GM15510 (cell line): Measurements from ENCODE around the gene NEDD8.

Experiments
- POLR2A ChIP-seq: IDR thresholded peaks from 3 replicates; pipeline ENCODE4 v1.6.1; 2011; ENCODE audit warnings: borderline replicate concordance; ENCODE audit not compliant: insufficient read length; ENCODE audit errors: extremely low read depth

NEDD8 gene

DNA sequence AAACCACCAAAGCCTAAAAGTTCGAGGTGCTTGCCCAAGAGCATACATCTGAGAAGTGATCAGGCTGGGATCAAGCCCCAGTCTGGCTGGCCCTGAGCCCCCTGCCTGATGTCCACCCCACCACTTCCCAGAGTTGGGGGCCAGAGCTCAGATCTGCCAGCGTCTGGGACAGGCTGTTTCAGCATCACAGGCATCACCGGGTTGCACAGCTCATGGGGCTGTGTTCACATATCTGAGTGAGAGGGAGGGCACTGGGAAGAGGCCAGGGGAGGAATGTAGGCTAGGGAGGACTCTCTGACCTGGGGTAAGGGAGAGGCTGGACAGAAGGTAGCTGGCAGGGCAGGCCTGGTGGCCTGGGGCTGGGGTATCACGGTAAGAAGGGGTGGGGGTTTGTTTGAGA lies 24.8 kb upstream of the NEDD8 start:
- TF ChIP-seq POLR2A, result no peak

DNA sequence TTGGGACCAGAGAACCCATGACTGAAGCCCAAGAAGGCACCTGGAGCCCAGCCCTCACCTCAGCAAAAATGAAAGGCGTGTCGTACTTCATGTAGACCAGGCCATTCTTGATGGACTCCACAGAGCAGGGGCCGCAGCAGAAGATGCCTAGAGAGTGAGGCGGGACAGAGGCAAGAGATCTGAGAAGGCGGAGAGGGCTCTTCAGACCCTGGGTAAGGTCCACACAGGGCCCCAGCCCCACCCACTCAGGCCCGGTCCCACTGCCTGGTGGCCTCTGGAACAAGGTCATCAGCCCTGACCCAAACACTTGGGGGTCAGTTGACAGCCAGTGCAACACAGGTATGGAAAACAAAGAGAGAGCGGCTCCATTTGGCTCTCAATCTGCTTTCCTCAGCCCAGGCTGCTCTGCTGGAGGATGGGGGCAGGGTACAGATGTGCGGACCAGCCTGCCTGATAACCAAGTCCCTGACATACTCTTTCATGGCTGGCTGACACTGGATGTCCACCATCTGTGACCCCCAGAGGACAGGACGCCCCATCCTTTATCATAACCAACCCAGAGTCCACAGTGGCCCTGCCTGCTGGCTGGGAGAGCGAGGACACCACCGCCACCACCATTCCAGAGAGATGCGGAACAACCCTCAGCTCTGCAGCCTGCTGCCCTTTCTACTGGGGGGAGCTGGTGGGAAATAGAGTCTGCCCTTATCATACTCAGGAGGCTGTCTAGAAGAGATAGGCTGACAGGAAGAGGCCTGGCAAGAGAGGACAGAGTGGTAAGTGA lies 24.0 kb upstream of the NEDD8 start:
- no peak for TF ChIP-seq POLR2A

DNA sequence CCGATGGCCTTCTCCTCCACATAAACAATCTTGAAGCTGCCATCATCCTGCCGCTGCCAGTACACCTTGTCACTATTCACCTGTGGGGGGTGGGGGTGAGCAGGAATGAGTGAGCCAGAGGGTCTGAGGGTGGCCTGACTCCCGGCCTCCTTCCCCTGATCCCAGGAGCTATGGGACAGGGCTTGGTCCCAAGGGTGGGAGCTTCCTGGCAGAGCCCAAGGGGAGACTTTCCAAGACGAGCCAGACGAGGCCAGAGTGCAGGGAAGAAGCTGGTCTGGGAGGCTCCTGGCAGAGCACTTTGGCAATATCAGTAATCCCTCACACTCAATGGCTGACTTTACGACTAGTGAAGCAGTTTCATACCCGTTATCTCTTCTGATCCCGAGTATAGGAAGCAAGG lies 23.3 kb upstream of the NEDD8 start:
- no peak for TF ChIP-seq POLR2A

DNA sequence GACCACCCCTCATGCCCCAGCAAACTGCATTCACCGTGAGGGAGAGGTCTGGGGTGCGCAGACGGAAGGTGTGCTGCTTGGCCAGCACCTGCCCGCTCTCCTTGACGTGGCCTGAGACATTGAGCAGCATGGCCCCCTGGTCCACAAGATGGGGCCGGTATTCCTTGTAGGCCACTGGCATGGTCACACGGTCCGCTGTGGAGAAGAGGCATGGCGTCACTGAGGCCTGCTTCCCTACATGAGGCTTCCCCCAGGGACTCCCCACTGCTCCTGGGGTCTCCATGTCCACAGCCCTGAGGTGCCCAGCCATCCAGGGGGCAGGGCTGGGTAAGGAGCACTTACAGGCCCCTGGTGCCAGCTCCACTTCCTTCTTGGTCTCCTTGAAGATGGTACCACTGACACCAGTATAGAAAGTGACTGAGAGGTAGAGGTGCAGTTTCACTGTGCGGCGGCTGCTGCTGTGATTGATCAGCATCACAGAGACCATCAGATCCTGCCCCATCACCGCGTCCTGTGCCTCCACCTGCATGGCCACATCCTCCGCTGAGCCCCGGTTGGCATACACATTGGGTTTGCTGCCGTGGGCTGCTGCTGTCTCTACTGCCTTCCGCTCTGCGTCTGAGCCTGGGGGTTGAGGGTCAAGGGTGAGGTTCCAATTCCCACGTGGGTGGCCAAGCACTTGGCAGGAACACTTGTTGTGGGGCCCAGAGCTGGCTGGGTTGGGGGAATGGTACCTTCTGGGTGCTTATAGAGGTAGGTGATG lies 22.6 kb upstream of the NEDD8 start:
- TF ChIP-seq POLR2A, result no peak

DNA sequence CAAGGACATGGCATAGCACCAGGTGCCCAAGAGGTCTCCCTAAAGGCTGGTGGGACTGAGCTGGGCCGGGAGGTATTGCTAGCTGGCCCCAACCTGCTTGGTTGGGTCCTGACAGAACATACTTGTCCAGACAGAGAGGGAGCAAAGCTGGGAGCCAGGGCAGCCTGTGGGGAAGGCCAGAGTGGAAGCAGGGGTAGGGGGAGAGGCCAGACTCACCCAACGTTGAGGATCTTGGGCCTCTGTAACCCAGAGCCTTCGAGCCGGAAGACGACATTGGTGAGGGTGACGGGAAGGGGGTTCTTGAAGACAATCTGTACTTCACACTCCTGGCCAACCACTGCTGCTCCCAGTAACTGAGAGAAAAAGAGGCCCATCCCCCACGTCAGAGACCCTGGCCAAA lies 21.8 kb upstream of the NEDD8 start:
- TF ChIP-seq POLR2A, result no peak

DNA sequence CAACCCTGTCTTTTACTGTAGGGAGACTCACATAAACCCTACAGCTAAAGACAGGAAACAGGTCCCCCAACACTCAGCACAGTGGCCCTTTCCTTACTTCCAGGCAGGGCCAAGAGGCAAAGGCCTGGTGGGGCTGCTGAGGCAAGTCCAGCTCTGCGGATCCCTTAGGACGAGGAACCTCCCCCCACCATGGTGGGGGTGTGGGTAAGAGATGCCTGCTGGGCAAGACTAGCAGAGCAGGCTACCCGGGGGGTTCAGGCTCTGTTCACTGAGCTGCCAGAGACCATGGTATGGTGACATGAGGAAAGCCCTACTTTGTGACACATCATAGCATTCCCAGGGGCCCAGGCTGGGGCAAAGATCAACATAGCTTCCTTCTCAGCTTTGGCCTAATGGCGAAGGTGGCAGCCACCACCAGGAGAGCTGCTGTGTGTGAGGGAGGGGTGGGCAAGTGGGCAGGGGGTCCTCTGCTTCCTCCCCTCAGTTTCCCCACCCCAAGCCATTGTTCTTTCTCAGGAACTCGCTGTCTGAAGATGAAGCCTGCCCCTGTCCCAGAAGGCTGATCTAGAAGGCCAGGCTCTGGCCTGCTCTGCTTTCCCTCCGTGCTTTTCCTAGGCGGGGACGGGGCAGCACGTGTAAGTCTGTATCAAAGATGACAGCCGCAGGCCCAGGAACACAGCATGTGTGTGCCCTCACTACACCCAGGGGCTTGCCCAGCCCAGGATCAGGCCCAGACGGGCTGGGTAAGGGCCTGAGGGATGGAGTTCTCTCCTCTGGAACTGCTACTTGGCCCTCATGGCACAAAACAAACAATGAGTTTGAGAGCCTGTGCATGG lies 20.3 kb upstream of the NEDD8 start:
- TF ChIP-seq POLR2A, result no peak

DNA sequence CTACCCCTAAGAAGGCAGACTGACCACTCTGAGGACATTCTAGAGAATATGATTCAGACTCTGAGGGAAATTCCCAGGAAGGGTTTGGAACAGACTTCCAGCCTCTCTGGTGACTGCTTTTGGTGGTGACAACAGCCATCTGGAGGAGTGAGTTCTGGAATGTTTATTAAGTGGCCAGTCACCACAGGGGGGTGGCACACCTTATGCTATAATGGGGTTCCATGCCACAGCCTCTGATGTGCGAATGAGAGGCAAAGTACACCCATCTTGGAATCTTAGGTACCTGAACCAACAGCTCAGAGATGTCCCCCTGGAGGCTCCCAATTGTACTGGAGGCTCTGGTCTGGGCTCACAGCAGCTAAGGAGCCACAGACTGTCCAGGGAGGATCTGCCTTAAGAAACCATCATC lies 19.7 kb upstream of the NEDD8 start:
- no peak for TF ChIP-seq POLR2A

DNA sequence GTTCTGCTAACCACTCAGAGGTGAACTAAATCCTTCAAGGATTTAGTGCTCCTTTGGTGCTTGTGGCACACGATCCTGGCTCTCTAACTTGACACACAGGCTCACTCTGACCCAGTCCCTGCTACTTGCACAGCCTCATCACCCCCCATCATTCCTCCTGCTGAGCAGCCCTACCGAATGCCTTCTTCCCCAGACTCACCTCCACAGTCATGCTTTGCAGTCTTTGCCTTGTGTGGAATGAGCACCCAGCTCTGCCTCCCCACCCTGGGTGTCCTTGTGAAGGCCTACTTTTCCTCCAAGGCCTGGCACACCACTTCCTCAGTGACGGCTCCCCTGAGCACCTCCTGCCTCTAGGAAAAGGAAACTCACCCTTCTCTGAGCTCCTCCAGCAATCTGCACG lies 18.2 kb upstream of the NEDD8 start:
- no peak for TF ChIP-seq POLR2A

DNA sequence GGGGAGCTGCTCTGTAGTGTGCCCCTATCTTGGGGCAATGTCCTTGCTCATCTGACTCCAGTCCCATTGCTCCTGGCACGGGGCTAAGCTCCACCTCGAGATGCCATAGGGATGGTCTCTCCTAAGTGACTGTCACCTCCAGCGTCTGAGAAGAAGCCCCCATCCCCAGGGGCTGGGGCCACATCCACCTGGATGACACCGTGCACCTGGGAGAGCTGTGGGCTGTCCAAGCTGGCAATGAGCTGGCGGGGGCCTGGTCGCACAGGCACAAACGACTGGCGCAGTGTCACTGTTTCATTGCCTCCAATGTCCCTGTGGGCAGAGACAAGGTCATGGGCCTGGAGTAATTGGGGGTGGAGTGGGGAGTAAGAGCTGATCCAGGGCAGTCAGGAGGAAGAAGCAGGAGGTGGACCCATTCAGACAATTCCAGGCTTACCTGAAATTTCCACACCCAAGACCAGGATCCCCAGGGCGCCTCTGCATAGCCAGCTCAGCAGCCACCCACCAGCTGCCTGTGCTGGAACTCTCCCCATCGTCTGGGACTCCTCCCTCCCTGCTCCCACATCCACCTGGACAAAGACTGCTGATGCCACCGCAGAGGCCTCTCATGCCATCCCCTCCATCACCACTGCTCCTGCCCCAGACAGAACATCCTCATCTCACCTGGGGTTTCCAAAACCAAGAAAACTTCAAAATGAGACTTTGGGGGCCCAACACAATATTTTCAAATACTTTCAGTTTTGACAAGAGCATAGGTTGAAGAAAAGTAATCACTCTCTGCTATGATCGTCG lies 17.3 kb upstream of the NEDD8 start:
- no peak for TF ChIP-seq POLR2A

DNA sequence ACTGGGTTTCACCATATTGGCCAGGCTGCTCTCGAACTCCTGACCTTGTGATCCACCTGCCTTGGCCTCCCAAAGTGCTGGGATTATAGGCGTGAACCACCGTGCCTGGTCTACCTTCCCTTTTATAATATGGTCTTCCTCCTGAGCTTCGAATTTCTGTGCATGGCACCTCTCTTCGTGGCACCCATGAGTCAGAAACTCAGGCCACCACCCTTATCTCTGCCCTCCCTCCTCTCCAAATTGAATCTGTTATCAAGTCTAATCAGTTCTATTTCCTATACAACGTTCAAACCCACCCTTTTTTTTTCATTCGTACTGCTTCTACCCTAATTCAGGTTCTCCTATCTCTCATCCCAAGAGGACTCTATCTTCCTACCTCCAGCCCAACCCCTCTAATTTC lies 15.3 kb upstream of the NEDD8 start:
- no peak for TF ChIP-seq POLR2A

DNA sequence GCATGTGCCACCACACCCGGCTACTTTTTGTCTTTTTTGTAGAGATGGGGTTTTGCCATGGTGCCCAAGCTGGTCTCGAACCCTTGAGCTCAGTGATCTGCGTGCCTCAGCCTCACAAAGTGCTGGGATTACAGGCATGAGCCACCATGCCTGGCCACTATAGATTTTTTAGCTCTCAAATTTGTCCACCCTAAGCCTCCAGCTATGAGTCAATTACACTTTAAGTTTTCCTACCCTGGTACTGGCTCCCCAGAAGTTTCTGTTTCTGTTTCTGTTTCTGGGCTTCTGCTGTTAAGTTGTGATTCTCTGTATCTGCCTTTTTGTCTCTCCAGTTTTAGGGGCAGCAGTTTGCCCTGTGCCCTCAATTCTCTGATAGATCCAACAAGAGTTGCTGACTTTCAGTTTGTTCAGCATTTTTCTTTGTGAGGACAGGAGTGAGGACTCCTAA lies 14.6 kb upstream of the NEDD8 start:
- no peak for TF ChIP-seq POLR2A

DNA sequence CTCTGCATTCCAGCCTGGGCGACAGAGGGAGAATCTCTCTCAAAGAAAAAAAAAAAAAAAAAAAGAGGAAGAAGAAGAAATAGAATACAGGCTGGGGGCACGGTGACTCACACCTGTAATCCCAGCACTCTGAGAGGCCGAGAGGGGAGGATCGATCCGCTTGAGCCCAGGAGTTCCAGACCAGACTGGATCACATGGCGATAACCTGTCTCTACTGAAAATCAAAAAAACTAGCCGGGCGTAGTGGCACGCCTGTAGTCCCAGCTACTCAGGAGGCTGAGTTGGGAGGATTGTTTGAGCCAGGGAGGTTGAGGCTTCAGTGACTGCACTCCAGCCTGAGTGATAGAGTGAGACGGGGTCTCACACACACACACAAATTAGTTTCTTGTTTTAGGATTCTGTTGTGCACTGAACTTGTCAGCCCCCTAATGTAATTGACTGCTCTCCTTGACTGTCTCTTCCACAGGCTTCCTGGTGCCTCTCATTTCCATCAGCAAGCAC lies 11.2 kb upstream of the NEDD8 start:
- no peak for TF ChIP-seq POLR2A

DNA sequence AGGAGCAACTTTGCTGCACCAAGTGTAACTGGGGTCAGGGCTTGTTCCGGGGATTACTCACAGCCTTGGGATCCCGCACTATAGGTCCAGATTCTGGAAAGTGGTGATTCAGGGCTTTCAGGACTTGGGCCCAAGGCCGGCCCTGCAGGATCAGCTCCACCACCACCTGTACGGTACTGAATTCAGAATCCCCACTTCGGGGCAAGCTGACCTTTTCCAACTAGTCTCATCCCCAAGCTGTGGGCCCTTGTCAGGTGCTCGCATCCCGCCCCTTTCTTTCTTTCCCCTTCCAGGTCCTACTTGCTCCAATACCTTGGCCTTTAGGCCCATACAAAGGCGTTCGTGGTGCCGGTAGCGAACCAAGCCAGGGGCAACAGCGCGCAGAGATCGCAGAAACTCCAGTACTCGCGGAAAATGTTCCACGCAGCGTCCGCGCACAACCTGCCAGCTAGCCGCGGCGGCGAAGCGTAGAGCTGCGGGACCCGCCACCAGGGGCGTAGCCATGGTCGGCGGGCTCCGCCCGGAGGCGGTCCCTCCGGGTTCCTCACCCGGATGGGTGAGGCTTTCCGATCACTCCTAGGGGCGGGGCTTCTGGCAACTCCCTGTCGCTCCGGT lies 9.8 kb upstream of the NEDD8 start:
- no peak for TF ChIP-seq POLR2A
